ENCODE measurements around the gene CKLF.

- TF ChIP-seq CTCF (IDR thresholded peaks at IDR 0.05) (no peak), POLR2A (IDR thresholded peaks at IDR 0.05) (no peak)
Observed at GRCh38 chr16:66569131-66569530, 16.8 kb downstream of the CKLF start.
